ENCODE results near the gene NUP93. TPM values are rescaled to one million over a fixed set of nuclear protein-coding genes. Genes with fewer than 3 reads are reported as not detected.

Gene NUP93
- total RNA-seq, 1 experiment from 2014 or later = 144 TPM

DNA sequence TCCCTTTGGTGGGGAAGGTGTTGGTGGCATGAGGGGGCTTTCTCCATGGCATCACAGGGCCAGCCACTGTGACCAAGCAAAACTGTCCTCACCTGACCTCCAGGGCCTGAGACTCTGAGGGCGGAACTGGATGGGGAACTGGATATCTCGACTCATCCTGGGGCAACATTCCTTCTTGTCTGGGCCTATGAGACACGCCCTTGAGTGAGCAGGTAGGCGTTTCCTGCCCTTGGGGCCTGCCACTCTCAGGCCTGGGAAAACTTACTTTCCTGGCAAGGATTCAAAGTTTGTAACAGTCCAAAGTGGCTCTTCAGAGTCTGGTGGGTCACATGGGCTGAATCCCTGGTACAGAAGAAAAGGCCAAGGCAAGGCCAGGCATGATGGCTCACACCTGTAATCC is 38.0 kb upstream of the NUP93 start:
- intact Hi-C loops (cut with micrococcal nuclease) = no loop called here

DNA sequence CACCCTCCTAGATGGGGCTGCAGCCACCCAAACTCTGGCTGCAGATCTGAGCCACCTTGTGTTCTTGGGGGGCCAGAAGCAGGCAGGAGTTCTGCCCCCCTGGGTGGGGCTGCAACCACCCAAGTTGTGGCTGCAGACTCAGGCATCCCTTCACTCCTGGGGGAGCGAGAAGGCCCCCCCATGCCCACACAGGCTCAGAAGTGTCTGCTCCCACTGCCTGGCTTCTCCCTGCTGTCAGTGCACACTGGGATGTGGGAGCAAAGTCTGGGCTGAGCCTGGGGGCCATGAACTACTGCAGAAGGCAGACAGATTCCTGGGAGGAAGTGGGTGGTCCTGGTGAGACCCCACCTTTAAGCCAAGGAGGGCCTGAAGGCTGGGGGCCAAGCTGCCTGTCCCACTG is 34.7 kb upstream of the NUP93 start:
- BruUV-seq (replicated peaks) = no TSS peak
- DNase-seq (ENCODE audit: low read depth, low spot score) (no peak), ATAC-seq (no peak)
- ChIA-PET RAD21 (ENCODE audit: low non-redundant PET in 1 of 2, low total read pairs in 2 of 2, uncharacterized antibody in 2 of 2, unreplicated experiment in 2 of 2) (no interaction called here), POLR2A (interaction anchor here (1.0 kb wide), 1 partner anchor 87 kb away, joined by 3 read pairs; the partner anchor contains the start of gene MT2A), CTCF (interaction anchor here (0.6 kb wide), 1 partner anchor 83 kb away, joined by 3 read pairs; no protein-coding TSS in a partner anchor)
- no peaks in the 10 kb centered on the region for H3K27me3 ChIP-seq (ENCODE audit: insufficient read depth, low read length)
- TF ChIP-seq POLR2AphosphoS5 (IDR thresholded peaks at IDR 0.05; ENCODE audit: low read depth, low read length) (no peak), ELF1 (IDR thresholded peaks at IDR 0.05; ENCODE audit: borderline replicate concordance, low read depth) (no peak), ZFX (IDR thresholded peaks at IDR 0.05) (no peak), EZH2 (IDR thresholded peaks at IDR 0.05) (no peak), SIN3A (IDR thresholded peaks at IDR 0.05; ENCODE audit: low read depth) (no peak)
- intact Hi-C loops (cut with micrococcal nuclease) = no loop called here
- H3K4me3 ChIP-seq (replicated peaks in 1 of 2; ENCODE audit: low read depth in 1 of 2, low read length in 2 of 2) = no peak overlapping the region
- H3K4me1 ChIP-seq (ENCODE audit: control insufficient read depth in 1 of 2, insufficient read depth in 2 of 2, low read length in 2 of 2) = peaks cover 14 to 23% of the 10 kb centered on the region in 2 experiments
- H3K9ac ChIP-seq (ENCODE audit: low read length) = no peak overlapping the region
- H3K36me3 ChIP-seq (ENCODE audit: control insufficient read depth in 1 of 2, insufficient read depth in 2 of 2, low read length in 2 of 2) = no peaks in the 10 kb centered on the region
- H3K27ac ChIP-seq (ENCODE audit: low read depth, low read length) = no peak overlapping the region
- no peaks in the 10 kb centered on the region for H3K9me3 ChIP-seq (ENCODE audit: control insufficient read depth in 1 of 2, insufficient read depth in 1 of 2, low read depth in 1 of 2, low read length in 2 of 2)
- H4K20me1 ChIP-seq (ENCODE audit: insufficient read depth) = no peaks in the 10 kb centered on the region
- H2AFZ ChIP-seq (ENCODE audit: low read depth, low read length, poor library complexity, severe bottlenecking) = no peak overlapping the region
- H3K79me2 ChIP-seq (ENCODE audit: insufficient read depth, low read length) = no peaks in the 10 kb centered on the region
- H3K4me2 ChIP-seq (ENCODE audit: low read length) = no peak overlapping the region
- no peaks in the 10 kb centered on the region for H3K9me2 ChIP-seq (ENCODE audit: insufficient read depth)

More for the DNA sequence above, 38.0 kb upstream of the NUP93 start:
- no peaks in the 10 kb centered on the region for H3K9me2 ChIP-seq (ENCODE audit: insufficient read depth)
- peak overlapping the region; percentile 65 for H2AFZ ChIP-seq (ENCODE audit: low read depth, low read length, poor library complexity, severe bottlenecking)
- TF ChIP-seq SP1 (IDR thresholded peaks at IDR 0.05; ENCODE audit: low read depth) (peak; percentile 65; the same call in 1 of the 2 replicates), RAD21 (IDR thresholded peaks at IDR 0.05; ENCODE audit: low read depth) (no peak), POLR2AphosphoS5 (IDR thresholded peaks at IDR 0.05; ENCODE audit: low read depth, low read length) (peak; percentile 37; the same call in 1 of the 2 replicates)
- ChIA-PET RAD21 (ENCODE audit: low non-redundant PET in 1 of 2, low total read pairs in 2 of 2, uncharacterized antibody in 2 of 2, unreplicated experiment in 2 of 2) (no interaction called here), POLR2A (interaction anchor here (0.9 kb wide), 1 partner anchor 10 kb away, joined by 3 read pairs; the partner anchor contains the start of gene MT1X), CTCF (interaction anchor here (1.3 kb wide), 1 partner anchor 10 kb away, joined by 7 read pairs; no protein-coding TSS in a partner anchor)
- H3K36me3 ChIP-seq (ENCODE audit: control insufficient read depth in 1 of 2, insufficient read depth in 2 of 2, low read length in 2 of 2) = no peaks in the 10 kb centered on the region
- DNase-seq (ENCODE audit: low read depth, low spot score) = peak; percentile 66
- H3K9ac ChIP-seq (ENCODE audit: low read length) = 0 out of 2 replicates have a peak overlapping the region, but pooled peaks have one; percentile 10
- no peaks in the 10 kb centered on the region for H3K79me2 ChIP-seq (ENCODE audit: insufficient read depth, low read length)
- H3K27me3 ChIP-seq (ENCODE audit: insufficient read depth, low read length) = no peaks in the 10 kb centered on the region
- H3K4me3 ChIP-seq (replicated peaks in 1 of 2; ENCODE audit: low read depth in 1 of 2, low read length in 2 of 2) = peak overlapping the region in 1 of 2 experiments; percentile 9; a peak in 1 of 4 replicates
- peaks cover 19 to 36% of the 10 kb centered on the region in 2 experiments for H3K4me1 ChIP-seq (ENCODE audit: control insufficient read depth in 1 of 2, insufficient read depth in 2 of 2, low read length in 2 of 2)
- BruUV-seq (replicated peaks) = no TSS peak
- peak; percentile 92 for ATAC-seq
- H3K9me3 ChIP-seq (ENCODE audit: control insufficient read depth in 1 of 2, insufficient read depth in 1 of 2, low read depth in 1 of 2, low read length in 2 of 2) = no peaks in the 10 kb centered on the region
- H3K27ac ChIP-seq (ENCODE audit: low read depth, low read length) = 0 out of 2 replicates have a peak overlapping the region, but pooled peaks have one; percentile 25
- H4K20me1 ChIP-seq (ENCODE audit: insufficient read depth) = no peaks in the 10 kb centered on the region
- H3K4me2 ChIP-seq (ENCODE audit: low read length) = peak overlapping the region; percentile 50

Measured in HCT116 (cell line).